Activated CD4-positive, alpha-beta memory T cell treated with anti-CD3 and anti-CD28 coated beads for 36 hours (primary cell): ENCODE results near the gene PEMT. TPM values are rescaled to one million over a fixed set of nuclear protein-coding genes. Genes with fewer than 3 reads are reported as not detected.

Experiments used
- CTCF ChIA-PET: fragments of 350-600 bp; sonication (Branson Sonifier 250); formaldehyde crosslinking; loops from one replicate; lab custom pipeline; 2021; ENCODE audit warnings: antibody characterized with exemption, inconsistent platforms; lab: Charles Lee
- POLR2A ChIA-PET: fragments of 350-600 bp; sonication (Branson Sonifier 250); formaldehyde crosslinking; loops from one replicate; lab custom pipeline; 2021; ENCODE audit warnings: antibody characterized with exemption; lab: Charles Lee
- DNase-seq: peaks from one replicate; pipeline ENCODE4 v3.0.0-alpha.2; 2020
- H3K27ac Mint-ChIP-seq: one replicate; pipeline ENCODE4 v1.8.0; 2021; ENCODE audit warnings: mixed read lengths
- H3K27me3 Mint-ChIP-seq: one replicate; pipeline ENCODE4 v1.8.0; 2021; ENCODE audit warnings: mixed read lengths
- H3K36me3 Mint-ChIP-seq: one replicate; pipeline ENCODE4 v1.8.0; 2021; ENCODE audit warnings: mixed read lengths
- H3K4me1 Mint-ChIP-seq: one replicate; pipeline ENCODE4 v1.8.0; 2021; ENCODE audit warnings: low read depth, mixed read lengths
- H3K4me3 Mint-ChIP-seq: one replicate; pipeline ENCODE4 v1.8.0; 2021; ENCODE audit warnings: mild to moderate bottlenecking, mixed read lengths
- H3K9me3 Mint-ChIP-seq: one replicate; pipeline ENCODE4 v1.8.0; 2021; ENCODE audit warnings: mixed read lengths
- intact Hi-C: fragments of 100-400 bp; cut with micrococcal nuclease; formaldehyde crosslinking; loops from one replicate; pipeline ENCODE4 v1.15.1; 2023
- total RNA-seq, 2 experiments: library from RNA; stranded (reverse); gene quantifications; one replicate each; pipeline ENCODE4 v1.2.3, GENCODE V29; 2021

Gene PEMT
- total RNA-seq, 2 experiments from 2014 or later: 38.3 to 41.1 TPM

DNA sequence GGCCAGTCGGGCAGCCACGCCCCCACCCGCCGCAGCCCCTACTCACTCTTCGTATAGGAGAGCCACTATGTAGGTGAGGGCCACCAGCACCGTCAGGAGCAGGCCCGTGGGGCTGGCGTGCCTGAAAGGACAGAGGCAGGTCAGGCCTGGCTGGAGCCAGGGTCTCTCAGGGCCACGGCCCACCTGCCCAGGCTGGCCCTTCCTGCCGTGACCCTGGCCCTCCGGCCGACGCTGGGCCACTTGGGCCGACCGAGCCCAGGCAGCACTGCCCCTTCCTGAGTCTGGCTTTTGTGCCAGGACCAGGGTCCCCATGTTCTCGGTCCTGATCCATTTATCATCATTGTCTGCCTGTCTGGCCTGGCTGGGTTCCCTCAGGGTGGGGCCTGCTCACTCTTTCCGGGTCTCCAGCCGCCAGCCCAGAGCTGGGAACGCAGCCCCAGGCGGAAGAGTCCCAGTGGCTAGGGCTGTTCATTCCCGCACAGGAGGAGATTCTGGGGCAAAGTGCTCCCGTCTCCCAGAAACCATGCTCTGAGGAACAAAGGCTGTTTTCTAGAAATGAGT is 85.2 kb downstream of the PEMT start:
- H3K27ac Mint-ChIP-seq: no peak overlapping the region
- ChIA-PET CTCF (interaction anchor here (3.8 kb wide), 1 partner anchor 10 kb away, joined by 15 read pairs; the partner anchor contains the start of gene RASD1), POLR2A (no interaction called here)
- H3K4me1 Mint-ChIP-seq: no peaks in the 10 kb centered on the region
- no peak for DNase-seq
- intact Hi-C loops: no loop called here
- H3K36me3 Mint-ChIP-seq: no peaks in the 10 kb centered on the region
- no peak overlapping the region for H3K4me3 Mint-ChIP-seq
- H3K27me3 Mint-ChIP-seq: no peaks in the 10 kb centered on the region
- H3K9me3 Mint-ChIP-seq: no peaks in the 10 kb centered on the region

DNA sequence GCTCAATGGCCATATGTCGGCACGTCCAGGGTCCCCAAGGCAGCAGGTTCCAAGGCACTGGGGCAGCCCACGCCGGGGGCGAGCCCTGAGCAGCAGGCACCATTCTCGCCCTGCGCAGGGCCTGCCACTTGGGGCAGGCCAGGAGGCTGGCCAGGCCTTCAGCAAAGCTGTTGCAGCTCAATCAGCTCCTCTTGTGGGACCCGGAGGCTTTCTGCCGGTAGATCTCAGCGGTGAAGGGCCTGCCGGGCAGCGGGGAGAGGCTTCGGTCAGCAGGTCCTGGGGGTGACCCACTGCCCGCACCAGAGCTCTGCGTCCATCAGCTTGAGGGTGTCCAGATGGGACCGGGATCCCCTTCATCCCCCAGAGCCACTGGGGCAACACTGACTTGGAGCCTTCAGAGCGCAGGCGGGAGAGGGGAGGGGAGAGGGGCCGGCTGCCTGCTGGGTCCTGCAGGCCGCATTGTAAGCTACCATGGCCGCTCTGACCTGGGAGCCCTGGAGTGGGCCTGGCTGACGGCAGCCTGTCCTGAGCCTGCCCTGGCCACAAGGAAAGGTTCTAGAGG is 85.8 kb downstream of the PEMT start:
- CTCF ChIA-PET: interaction anchor here (3.8 kb wide), 1 partner anchor 9 kb away, joined by 15 read pairs; the partner anchor contains the start of gene RASD1
- Mint-ChIP-seq H3K4me3 (no peak overlapping the region), H3K4me1 (no peaks in the 10 kb centered on the region)

DNA sequence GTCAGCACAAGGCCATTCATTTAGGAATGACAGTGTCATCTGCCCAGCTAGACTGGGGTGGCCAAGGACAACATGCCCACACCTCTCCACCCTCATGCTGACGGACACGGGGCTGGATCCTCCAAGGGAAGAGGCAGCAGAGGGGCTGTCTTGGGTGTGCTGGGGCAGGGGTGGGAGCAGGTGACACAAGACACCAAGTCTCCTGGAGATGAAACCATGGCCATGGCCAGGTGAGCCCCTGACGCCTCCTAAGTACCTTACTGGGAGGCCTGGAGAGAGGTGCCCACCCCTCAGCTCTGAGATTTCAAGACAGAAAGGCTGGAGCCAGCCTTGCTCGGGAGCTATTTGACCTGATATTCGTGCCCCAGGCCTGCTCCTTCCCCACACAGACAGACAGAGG is 86.4 kb downstream of the PEMT start:
- Mint-ChIP-seq H3K27ac (no peak overlapping the region), H3K4me1 (no peaks in the 10 kb centered on the region), H3K4me3 (no peak overlapping the region), H3K36me3 (no peaks in the 10 kb centered on the region), H3K9me3 (no peaks in the 10 kb centered on the region), H3K27me3 (no peaks in the 10 kb centered on the region)
- DNase-seq: no peak
- CTCF ChIA-PET: interaction anchor here (3.8 kb wide), 1 partner anchor 9 kb away, joined by 15 read pairs; the partner anchor contains the start of gene RASD1
- POLR2A ChIA-PET: interaction anchor here (1.1 kb wide), 1 partner anchor 16 kb away, joined by 3 read pairs; no protein-coding TSS in a partner anchor
- intact Hi-C loops: no loop called here

More for the DNA sequence above, 85.8 kb downstream of the PEMT start:
- DNase-seq: no peak
- intact Hi-C loops: no loop called here
- Mint-ChIP-seq H3K9me3 (no peaks in the 10 kb centered on the region), H3K36me3 (no peaks in the 10 kb centered on the region), H3K27me3 (no peaks in the 10 kb centered on the region), H3K27ac (no peak overlapping the region)
- POLR2A ChIA-PET: interaction anchor here (0.5 to 1.1 kb wide), 2 partner anchors 17 to 498 kb away, joined by 3 to 4 read pairs; no protein-coding TSS in a partner anchor

GRCh38 chr17:17504341-17505140 is 87.0 kb downstream of the PEMT start:
- CTCF ChIA-PET: interaction anchor here (3.8 kb wide), 1 partner anchor 8 kb away, joined by 15 read pairs; the partner anchor contains the start of gene RASD1
- intact Hi-C loops: no loop called here
- H3K4me1 Mint-ChIP-seq: no peaks in the 10 kb centered on the region
- H3K9me3 Mint-ChIP-seq: no peaks in the 10 kb centered on the region
- no peak overlapping the region for H3K4me3 Mint-ChIP-seq
- no peak for DNase-seq
- POLR2A ChIA-PET: interaction anchor here (1.1 kb wide), 1 partner anchor 16 kb away, joined by 3 read pairs; no protein-coding TSS in a partner anchor
- H3K27ac Mint-ChIP-seq: no peak overlapping the region
- no peaks in the 10 kb centered on the region for H3K27me3 Mint-ChIP-seq
- H3K36me3 Mint-ChIP-seq: no peaks in the 10 kb centered on the region

GRCh38 chr17:17503566-17504130 is 87.9 kb downstream of the PEMT start:
- CTCF ChIA-PET: no interaction called here
- no peak overlapping the region for H3K27ac Mint-ChIP-seq

GRCh38 chr17:17502741-17503565 is 88.6 kb downstream of the PEMT start:
- ChIA-PET POLR2A (no interaction called here), CTCF (no interaction called here)
- no peak for DNase-seq
- Mint-ChIP-seq H3K4me3 (no peak overlapping the region), H3K9me3 (no peaks in the 10 kb centered on the region), H3K4me1 (no peaks in the 10 kb centered on the region), H3K36me3 (no peaks in the 10 kb centered on the region), H3K27me3 (no peaks in the 10 kb centered on the region), H3K27ac (no peak overlapping the region)
- intact Hi-C loops: no loop called here

More at GRCh38 chr17:17503566-17504130, 87.9 kb downstream of the PEMT start:
- POLR2A ChIA-PET: no interaction called here
- Mint-ChIP-seq H3K9me3 (no peaks in the 10 kb centered on the region), H3K4me1 (no peaks in the 10 kb centered on the region), H3K4me3 (no peak overlapping the region), H3K27me3 (no peaks in the 10 kb centered on the region), H3K36me3 (no peaks in the 10 kb centered on the region)
- intact Hi-C loops: no loop called here
- no peak for DNase-seq

- Mint-ChIP-seq H3K27me3 (no peaks in the 10 kb centered on the region), H3K36me3 (no peaks in the 10 kb centered on the region), H3K27ac (no peak overlapping the region), H3K4me1 (peaks cover 5% of the 10 kb centered on the region), H3K4me3 (no peak overlapping the region), H3K9me3 (no peaks in the 10 kb centered on the region)
- intact Hi-C loops: no loop called here
- DNase-seq: peak; percentile 49
- ChIA-PET CTCF (no interaction called here), POLR2A (no interaction called here)
These were observed 90.4 kb downstream of the PEMT start for GRCh38 chr17:17500999-17501605.

GRCh38 chr17:17499402-17500145 is 91.9 kb downstream of the PEMT start:
- Mint-ChIP-seq H3K4me1 (peaks cover 14% of the 10 kb centered on the region), H3K4me3 (no peak overlapping the region), H3K36me3 (no peaks in the 10 kb centered on the region), H3K27ac (no peak overlapping the region), H3K9me3 (no peaks in the 10 kb centered on the region), H3K27me3 (peaks cover 7% of the 10 kb centered on the region)
- CTCF ChIA-PET: interaction anchor here (0.9 to 4.2 kb wide), 3 partner anchors 69 to 142 kb away, joined by 3 to 30 read pairs (median 8); no protein-coding TSS in a partner anchor
- intact Hi-C loops: loop anchor here (5.0 kb wide), 1 partner anchor 68 kb away; no protein-coding TSS in a partner anchor
- POLR2A ChIA-PET: no interaction called here
- no peak for DNase-seq

GRCh38 chr17:17498606-17499301 is 92.8 kb downstream of the PEMT start:
- CTCF ChIA-PET: interaction anchor here (0.6 to 4.2 kb wide), 4 partner anchors 70 to 187 kb away, joined by 3 to 30 read pairs (median 6); no protein-coding TSS in a partner anchor
- peaks cover 16% of the 10 kb centered on the region for H3K4me1 Mint-ChIP-seq
- POLR2A ChIA-PET: no interaction called here
- H3K27ac Mint-ChIP-seq: no peak overlapping the region
- peaks cover 7% of the 10 kb centered on the region for H3K27me3 Mint-ChIP-seq
- intact Hi-C loops: loop anchor here (5.0 kb wide), 1 partner anchor 69 kb away; no protein-coding TSS in a partner anchor
- no peaks in the 10 kb centered on the region for H3K9me3 Mint-ChIP-seq
- H3K36me3 Mint-ChIP-seq: no peaks in the 10 kb centered on the region
- H3K4me3 Mint-ChIP-seq: no peak overlapping the region
- no peak for DNase-seq
